Measurements from ENCODE around the gene ZGPAT.

DNA sequence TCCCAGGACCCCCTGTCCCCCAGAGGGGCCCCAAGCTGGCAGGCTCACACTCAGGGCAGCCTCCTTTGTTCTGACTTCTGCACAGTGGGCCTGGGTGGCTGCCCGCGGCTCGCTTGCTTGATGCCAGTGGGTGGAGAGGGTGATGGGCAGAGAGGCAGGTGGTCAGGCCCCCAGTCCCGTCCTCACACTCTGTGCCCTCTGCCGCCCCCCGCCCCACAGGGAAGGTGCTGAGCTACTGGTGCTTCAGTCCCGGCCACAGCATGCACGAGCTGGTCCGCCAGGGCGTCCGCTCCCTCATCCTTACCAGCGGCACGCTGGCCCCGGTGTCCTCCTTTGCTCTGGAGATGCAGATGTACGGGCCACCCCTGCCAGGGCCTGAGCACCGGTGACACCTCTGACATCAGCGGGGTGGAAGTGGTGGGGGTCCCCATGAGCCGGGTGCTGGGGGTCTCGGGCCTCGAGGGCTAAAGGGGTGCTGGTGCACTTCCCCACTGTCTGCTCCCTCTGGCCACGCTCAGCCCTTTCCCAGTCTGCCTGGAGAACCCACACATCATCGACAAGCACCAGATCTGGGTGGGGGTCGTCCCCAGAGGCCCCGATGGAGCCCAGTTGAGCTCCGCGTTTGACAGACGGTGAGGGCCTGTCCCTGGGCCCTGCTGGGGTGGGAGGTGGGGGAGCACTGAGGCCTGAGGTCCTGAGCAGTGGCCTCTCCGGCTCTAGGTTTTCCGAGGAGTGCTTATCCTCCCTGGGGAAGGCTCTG, 20.2 kb upstream of the ZGPAT start:
- TF ChIP-seq, protein P1, sequence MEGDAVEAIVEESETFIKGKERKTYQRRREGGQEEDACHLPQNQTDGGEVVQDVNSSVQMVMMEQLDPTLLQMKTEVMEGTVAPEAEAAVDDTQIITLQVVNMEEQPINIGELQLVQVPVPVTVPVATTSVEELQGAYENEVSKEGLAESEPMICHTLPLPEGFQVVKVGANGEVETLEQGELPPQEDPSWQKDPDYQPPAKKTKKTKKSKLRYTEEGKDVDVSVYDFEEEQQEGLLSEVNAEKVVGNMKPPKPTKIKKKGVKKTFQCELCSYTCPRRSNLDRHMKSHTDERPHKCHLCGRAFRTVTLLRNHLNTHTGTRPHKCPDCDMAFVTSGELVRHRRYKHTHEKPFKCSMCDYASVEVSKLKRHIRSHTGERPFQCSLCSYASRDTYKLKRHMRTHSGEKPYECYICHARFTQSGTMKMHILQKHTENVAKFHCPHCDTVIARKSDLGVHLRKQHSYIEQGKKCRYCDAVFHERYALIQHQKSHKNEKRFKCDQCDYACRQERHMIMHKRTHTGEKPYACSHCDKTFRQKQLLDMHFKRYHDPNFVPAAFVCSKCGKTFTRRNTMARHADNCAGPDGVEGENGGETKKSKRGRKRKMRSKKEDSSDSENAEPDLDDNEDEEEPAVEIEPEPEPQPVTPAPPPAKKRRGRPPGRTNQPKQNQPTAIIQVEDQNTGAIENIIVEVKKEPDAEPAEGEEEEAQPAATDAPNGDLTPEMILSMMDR (IDR thresholded peaks at IDR 0.05; ENCODE audit: extremely low read depth in 1 of 2, insufficient read depth in 1 of 2, low read depth in 1 of 2, low read length in 2 of 2), result no peak
- no peak for TF ChIP-seq POLR2AphosphoS5 (IDR thresholded peaks at IDR 0.05; ENCODE audit: insufficient read depth, low read depth, low read length)
- no peak for TF ChIP-seq JUN (IDR thresholded peaks at IDR 0.05; ENCODE audit: borderline replicate concordance, insufficient read depth, insufficient read length, low read depth)
